ENCODE results near the gene ABRACL.

DNA sequence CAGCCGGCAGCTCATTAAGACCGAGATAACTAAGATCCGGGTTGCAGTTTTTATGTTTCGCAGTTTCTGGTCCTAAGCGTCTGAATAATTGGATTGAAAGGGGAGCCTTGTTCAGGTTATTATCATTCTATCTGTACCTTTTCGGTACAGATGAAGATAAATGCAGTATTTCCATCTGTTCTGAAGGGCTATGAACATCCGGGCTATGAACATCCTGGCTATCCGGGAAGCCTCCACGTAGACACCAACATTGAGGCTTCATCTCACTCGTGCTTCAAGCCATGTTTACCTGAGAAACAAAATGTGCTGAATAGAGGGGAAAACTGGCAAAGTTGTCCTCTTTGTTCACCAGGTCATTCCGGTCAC lies 40.1 kb upstream of the ABRACL start:
- TF ChIP-seq, protein P1, sequence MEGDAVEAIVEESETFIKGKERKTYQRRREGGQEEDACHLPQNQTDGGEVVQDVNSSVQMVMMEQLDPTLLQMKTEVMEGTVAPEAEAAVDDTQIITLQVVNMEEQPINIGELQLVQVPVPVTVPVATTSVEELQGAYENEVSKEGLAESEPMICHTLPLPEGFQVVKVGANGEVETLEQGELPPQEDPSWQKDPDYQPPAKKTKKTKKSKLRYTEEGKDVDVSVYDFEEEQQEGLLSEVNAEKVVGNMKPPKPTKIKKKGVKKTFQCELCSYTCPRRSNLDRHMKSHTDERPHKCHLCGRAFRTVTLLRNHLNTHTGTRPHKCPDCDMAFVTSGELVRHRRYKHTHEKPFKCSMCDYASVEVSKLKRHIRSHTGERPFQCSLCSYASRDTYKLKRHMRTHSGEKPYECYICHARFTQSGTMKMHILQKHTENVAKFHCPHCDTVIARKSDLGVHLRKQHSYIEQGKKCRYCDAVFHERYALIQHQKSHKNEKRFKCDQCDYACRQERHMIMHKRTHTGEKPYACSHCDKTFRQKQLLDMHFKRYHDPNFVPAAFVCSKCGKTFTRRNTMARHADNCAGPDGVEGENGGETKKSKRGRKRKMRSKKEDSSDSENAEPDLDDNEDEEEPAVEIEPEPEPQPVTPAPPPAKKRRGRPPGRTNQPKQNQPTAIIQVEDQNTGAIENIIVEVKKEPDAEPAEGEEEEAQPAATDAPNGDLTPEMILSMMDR (IDR thresholded peaks at IDR 0.05; ENCODE audit: low read depth, low read length): no peak
- TF ChIP-seq POLR2A (IDR thresholded peaks at IDR 0.05; ENCODE audit: extremely low read depth, insufficient read length) (no peak), MYC (IDR thresholded peaks at IDR 0.05; ENCODE audit: low read depth, low read length) (no peak)
- TF ChIP-seq, protein P2, sequence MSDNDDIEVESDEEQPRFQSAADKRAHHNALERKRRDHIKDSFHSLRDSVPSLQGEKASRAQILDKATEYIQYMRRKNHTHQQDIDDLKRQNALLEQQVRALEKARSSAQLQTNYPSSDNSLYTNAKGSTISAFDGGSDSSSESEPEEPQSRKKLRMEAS (IDR thresholded peaks at IDR 0.05; ENCODE audit: low read depth, low read length): no peak
